ENCODE results near the gene SHD. TPM values are rescaled to one million over a fixed set of nuclear protein-coding genes. Genes with fewer than 3 reads are reported as not detected.
A peak's percentile ranks its signal among the peaks of the same experiment; 100 is the strongest.

Gene SHD
- total RNA-seq, 1 experiment from 2014 or later = 2.0 TPM

DNA sequence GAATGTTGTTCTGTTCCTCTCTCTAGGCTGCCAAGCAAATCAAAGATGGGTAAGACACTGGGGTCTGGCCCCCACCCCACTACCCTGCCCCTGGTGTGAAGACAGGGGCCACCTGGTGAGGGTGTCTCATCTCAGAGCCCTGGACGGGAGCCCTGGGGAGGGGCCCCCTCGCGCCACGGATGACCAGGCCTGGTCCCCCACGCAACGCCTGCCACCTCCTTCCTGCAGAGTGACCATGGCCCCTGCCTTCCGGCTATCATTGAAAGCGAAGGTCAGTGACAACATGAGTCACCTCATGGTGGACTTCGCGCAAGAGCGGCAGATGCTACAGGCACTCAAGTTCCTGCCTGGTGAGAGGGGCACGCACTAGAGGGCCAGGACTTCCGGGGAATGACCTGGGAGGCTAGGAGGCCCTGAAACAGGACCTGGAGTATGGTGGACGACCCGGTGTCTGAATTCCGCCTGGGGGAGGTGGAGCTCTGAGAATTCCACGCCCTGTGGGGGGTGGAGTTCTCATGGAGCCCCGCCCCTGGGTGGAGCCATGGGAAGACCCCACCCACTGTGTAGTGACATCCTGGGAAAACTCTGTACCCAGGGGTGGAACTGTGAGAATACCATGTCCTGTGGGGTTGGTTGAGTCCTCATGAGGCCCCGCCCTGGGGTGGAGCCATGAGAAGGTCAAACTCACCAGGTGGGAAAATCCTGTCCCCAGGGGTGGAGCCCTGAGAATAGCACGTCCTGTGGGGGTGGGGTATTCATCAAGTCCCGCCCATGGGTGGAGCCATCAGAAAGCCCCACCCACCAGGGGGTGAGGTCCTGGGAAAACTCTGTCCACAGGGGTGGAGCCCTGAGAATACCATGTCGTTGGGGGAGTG lies 31.4 kb downstream of the SHD start:
- ATAC-seq = peak; percentile 81
- H3K9me3 ChIP-seq (ENCODE audit: control insufficient read depth in 1 of 2, insufficient read depth in 1 of 2, low read depth in 1 of 2, low read length in 2 of 2) = no peaks in the 10 kb centered on the region
- no peaks in the 10 kb centered on the region for H4K20me1 ChIP-seq (ENCODE audit: insufficient read depth)
- BruUV-seq (replicated peaks) = no TSS peak
- DNase-seq (ENCODE audit: low read depth, low spot score) = peak; percentile 57
- no peaks in the 10 kb centered on the region for H3K9me2 ChIP-seq (ENCODE audit: insufficient read depth)
- H3K4me1 ChIP-seq (ENCODE audit: control insufficient read depth in 1 of 2, insufficient read depth in 2 of 2, low read length in 2 of 2) = peaks cover 6 to 17% of the 10 kb centered on the region in 2 experiments
- H3K79me2 ChIP-seq (ENCODE audit: insufficient read depth, low read length) = no peaks in the 10 kb centered on the region
- H3K4me3 ChIP-seq (replicated peaks in 1 of 2; ENCODE audit: low read depth in 1 of 2, low read length in 2 of 2) = no peak overlapping the region
- 0 out of 4 replicates have a peak, but pooled peaks cover 3% of the 10 kb centered on the region in 2 experiments for H3K36me3 ChIP-seq (ENCODE audit: control insufficient read depth in 1 of 2, insufficient read depth in 2 of 2, low read length in 2 of 2)
- H3K9ac ChIP-seq (ENCODE audit: low read length) = no peak overlapping the region
- no peak overlapping the region for H2AFZ ChIP-seq (ENCODE audit: low read depth, low read length, poor library complexity, severe bottlenecking)
- TF ChIP-seq SIN3A (IDR thresholded peaks at IDR 0.05; ENCODE audit: low read depth) (no peak), POLR2A (IDR thresholded peaks at IDR 0.05; ENCODE audit: borderline replicate concordance, extremely low read depth, insufficient read depth, insufficient read length) (no peak), EZH2phosphoT487 (IDR thresholded peaks at IDR 0.05; ENCODE audit: borderline replicate concordance) (no peak), ZNF274 (IDR thresholded peaks at IDR 0.05; ENCODE audit: low read depth, low read length) (no peak), EZH2 (IDR thresholded peaks at IDR 0.05) (no peak), POLR2AphosphoS5 (IDR thresholded peaks at IDR 0.05; ENCODE audit: low read depth, low read length) (no peak), SP1 (IDR thresholded peaks at IDR 0.05; ENCODE audit: low read depth) (no peak), TCF7L2 (IDR thresholded peaks at IDR 0.05; ENCODE audit: borderline replicate concordance, extremely low read depth, insufficient read depth, insufficient read length) (no peak), EGR1 (IDR thresholded peaks at IDR 0.05; ENCODE audit: low read depth) (no peak), CEBPB (IDR thresholded peaks at IDR 0.05; ENCODE audit: low read depth) (no peak)
- TF ChIP-seq, protein P1, sequence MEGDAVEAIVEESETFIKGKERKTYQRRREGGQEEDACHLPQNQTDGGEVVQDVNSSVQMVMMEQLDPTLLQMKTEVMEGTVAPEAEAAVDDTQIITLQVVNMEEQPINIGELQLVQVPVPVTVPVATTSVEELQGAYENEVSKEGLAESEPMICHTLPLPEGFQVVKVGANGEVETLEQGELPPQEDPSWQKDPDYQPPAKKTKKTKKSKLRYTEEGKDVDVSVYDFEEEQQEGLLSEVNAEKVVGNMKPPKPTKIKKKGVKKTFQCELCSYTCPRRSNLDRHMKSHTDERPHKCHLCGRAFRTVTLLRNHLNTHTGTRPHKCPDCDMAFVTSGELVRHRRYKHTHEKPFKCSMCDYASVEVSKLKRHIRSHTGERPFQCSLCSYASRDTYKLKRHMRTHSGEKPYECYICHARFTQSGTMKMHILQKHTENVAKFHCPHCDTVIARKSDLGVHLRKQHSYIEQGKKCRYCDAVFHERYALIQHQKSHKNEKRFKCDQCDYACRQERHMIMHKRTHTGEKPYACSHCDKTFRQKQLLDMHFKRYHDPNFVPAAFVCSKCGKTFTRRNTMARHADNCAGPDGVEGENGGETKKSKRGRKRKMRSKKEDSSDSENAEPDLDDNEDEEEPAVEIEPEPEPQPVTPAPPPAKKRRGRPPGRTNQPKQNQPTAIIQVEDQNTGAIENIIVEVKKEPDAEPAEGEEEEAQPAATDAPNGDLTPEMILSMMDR (IDR thresholded peaks at IDR 0.05 in 2 of 3, conservative IDR thresholded peaks at IDR 0.05 in 1 of 3; ENCODE audit: borderline replicate concordance in 1 of 3, insufficient read depth in 1 of 3, low read depth in 2 of 3, low read length in 2 of 3) = no peak
- TF ChIP-seq, protein P2, sequence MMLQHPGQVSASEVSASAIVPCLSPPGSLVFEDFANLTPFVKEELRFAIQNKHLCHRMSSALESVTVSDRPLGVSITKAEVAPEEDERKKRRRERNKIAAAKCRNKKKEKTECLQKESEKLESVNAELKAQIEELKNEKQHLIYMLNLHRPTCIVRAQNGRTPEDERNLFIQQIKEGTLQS (IDR thresholded peaks at IDR 0.05) = no peak
- TF ChIP-seq, protein P3, sequence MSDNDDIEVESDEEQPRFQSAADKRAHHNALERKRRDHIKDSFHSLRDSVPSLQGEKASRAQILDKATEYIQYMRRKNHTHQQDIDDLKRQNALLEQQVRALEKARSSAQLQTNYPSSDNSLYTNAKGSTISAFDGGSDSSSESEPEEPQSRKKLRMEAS (IDR thresholded peaks at IDR 0.05) = no peak
- intact Hi-C loops (cut with micrococcal nuclease) = no loop called here
- no peak overlapping the region for H3K27ac ChIP-seq (ENCODE audit: low read depth, low read length)
- no peaks in the 10 kb centered on the region for H3K27me3 ChIP-seq (ENCODE audit: insufficient read depth, low read length)
- RAD21 ChIA-PET (ENCODE audit: low non-redundant PET in 1 of 2, low total read pairs in 2 of 2, uncharacterized antibody in 2 of 2, unreplicated experiment in 2 of 2) = no interaction called here
- CTCF ChIA-PET = no interaction called here
- peak overlapping the region; percentile 55 for H3K4me2 ChIP-seq (ENCODE audit: low read length)
- POLR2A ChIA-PET = no interaction called here

All from HCT116 (cell line).